ENCODE measurements around the gene GLRX5.

DNA sequence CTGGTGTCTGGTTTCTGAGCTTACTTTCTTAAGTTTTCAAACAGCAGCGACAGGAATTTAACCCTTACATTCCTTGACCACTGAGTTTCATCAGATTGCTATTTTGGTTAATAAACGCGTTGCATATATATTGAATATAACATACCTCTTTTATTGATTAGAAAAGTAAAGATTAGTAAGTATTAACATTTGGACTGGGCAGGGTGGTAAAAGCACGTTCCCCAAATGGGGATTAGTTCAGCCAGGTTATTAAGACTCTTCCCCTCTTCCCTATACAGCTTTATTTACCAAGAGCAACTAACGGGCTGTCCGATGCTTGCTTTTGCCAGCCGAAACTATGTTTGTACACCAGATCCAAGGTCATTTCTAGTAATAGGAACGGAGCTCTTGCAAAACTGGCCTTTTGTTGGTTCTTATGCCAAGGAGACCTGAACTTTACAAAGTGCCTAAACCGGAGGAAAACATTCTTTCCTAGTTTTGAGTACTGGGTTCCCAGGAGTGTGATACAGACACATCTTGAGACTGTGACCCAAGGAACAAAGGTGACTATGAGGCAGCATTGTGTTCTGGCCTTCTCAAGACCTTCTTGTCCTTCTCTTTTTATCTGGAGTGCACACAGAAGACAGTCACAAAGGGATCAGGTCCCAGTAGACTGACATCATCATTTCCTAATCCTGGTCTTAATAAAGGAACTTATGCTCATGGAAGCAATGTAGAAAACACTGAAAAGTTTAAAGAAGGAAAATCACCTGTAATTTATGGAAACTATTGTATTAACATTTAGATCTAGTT lies 2.6 kb downstream of the GLRX5 start:
- TF ChIP-seq, protein P1, sequence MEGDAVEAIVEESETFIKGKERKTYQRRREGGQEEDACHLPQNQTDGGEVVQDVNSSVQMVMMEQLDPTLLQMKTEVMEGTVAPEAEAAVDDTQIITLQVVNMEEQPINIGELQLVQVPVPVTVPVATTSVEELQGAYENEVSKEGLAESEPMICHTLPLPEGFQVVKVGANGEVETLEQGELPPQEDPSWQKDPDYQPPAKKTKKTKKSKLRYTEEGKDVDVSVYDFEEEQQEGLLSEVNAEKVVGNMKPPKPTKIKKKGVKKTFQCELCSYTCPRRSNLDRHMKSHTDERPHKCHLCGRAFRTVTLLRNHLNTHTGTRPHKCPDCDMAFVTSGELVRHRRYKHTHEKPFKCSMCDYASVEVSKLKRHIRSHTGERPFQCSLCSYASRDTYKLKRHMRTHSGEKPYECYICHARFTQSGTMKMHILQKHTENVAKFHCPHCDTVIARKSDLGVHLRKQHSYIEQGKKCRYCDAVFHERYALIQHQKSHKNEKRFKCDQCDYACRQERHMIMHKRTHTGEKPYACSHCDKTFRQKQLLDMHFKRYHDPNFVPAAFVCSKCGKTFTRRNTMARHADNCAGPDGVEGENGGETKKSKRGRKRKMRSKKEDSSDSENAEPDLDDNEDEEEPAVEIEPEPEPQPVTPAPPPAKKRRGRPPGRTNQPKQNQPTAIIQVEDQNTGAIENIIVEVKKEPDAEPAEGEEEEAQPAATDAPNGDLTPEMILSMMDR (conservative IDR thresholded peaks at IDR 0.05 in 1 of 2, IDR thresholded peaks at IDR 0.05 in 1 of 2; ENCODE audit: extremely low read depth in 1 of 2, insufficient read depth in 1 of 2, low read depth in 1 of 2, low read length in 2 of 2), result no peak
- TF ChIP-seq EZH2 (IDR thresholded peaks at IDR 0.05; ENCODE audit: borderline replicate concordance, low read length), result no peak

Data from mammary epithelial cell (primary cell).